ENCODE measurements around the gene ARMC8. TPM values are rescaled to one million over a fixed set of nuclear protein-coding genes. Genes with fewer than 3 reads are reported as not detected.

ARMC8 gene
- total RNA-seq, 1 experiment from 2014 or later = 63.6 TPM

GRCh38 chr3:138173769-138174420 is 13.2 kb upstream of the ARMC8 start:
- H3K27ac ChIP-seq (ENCODE audit: insufficient read length, low read depth, low read length) = no peak overlapping the region

More at GRCh38 chr3:138173769-138174420, 13.2 kb upstream of the ARMC8 start:
- Histone ChIP-seq H2BK20ac (ENCODE audit: low read depth, low read length, poor library complexity, severe bottlenecking) (no peak overlapping the region), H4K91ac (ENCODE audit: insufficient read length, low read depth, low read length) (no peak overlapping the region), H2AFZ (ENCODE audit: low read length) (no peak overlapping the region), H2BK120ac (ENCODE audit: low read depth, low read length, poor library complexity, severe bottlenecking) (no peak overlapping the region), H3K56ac (ENCODE audit: insufficient read length, low read depth, low read length) (no peak overlapping the region), H4K20me1 (ENCODE audit: control insufficient read depth, insufficient read depth, insufficient read length) (no peaks in the 10 kb centered on the region), H3K23me2 (ENCODE audit: insufficient read length, low read depth, low read length, poor library complexity, severe bottlenecking) (peaks cover 8% of the 10 kb centered on the region), H3K9ac (ENCODE audit: extremely low read depth, insufficient read length, low read length) (peak overlapping the region; percentile 91), H3T11ph (ENCODE audit: low read length) (no peak overlapping the region), H4K8ac (replicated peaks; ENCODE audit: insufficient read length, low read depth, low read length) (no peak overlapping the region), H3K23ac (ENCODE audit: insufficient read length, low read depth, low read length) (no peak overlapping the region), H4K5ac (ENCODE audit: insufficient read length, low read depth, low read length) (no peak overlapping the region), H2BK5ac (ENCODE audit: insufficient read length, low read length) (no peak overlapping the region), H3K27me3 (ENCODE audit: insufficient read depth, low read length) (no peaks in the 10 kb centered on the region), H3K4ac (ENCODE audit: low read depth, low read length) (no peak overlapping the region), H3K4me2 (ENCODE audit: insufficient read depth, insufficient read length, low read length) (peak overlapping the region; percentile 97), H3K18ac (ENCODE audit: insufficient read length, low read depth, low read length) (no peak overlapping the region), H3K79me1 (ENCODE audit: insufficient read depth, low read depth, low read length, poor library complexity, severe bottlenecking) (no peaks in the 10 kb centered on the region), H2BK15ac (ENCODE audit: low read depth, low read length) (no peak overlapping the region), H2AK5ac (ENCODE audit: insufficient read length, low read length) (no peak overlapping the region), H3K14ac (ENCODE audit: insufficient read depth, low read length) (no peak overlapping the region), H3K4me1 (ENCODE audit: insufficient read depth, low read length) (no peaks in the 10 kb centered on the region), H3K9me3 (ENCODE audit: control insufficient read depth, low read depth, low read length) (no peaks in the 10 kb centered on the region), H2BK12ac (ENCODE audit: insufficient read length, low read depth, low read length) (no peak overlapping the region), H3K79me2 (ENCODE audit: insufficient read depth, low read length) (no peaks in the 10 kb centered on the region; the same call in 1 of the 2 replicates)
- no peak for TF ChIP-seq CTCF (conservative IDR thresholded peaks at IDR 0.05)
- Mint-ChIP-seq H3K27ac (peak overlapping the region in 2 of 3 experiments; percentile 97 to 99; a peak in 1 of 7 replicates), H3K27me3 (ENCODE audit: low read depth) (peaks cover 3% of the 10 kb centered on the region), H3K4me1 (peaks cover 5 to 11% of the 10 kb centered on the region in 2 experiments), H3K9me3 (peaks cover 0 to 10% of the 10 kb centered on the region in 2 experiments; a peak in 2 of 5 replicates), H3K4me3 (peak overlapping the region; percentile 95 to 96), H3K36me3 (ENCODE audit: insufficient read depth in 1 of 3, low read depth in 3 of 3) (peaks cover 8 to 35% (median 31%) of the 10 kb centered on the region in 3 experiments; a peak in 6 of 7 replicates)
- no peak for DNase-seq
- WGBS (ENCODE audit: extremely low coverage, insufficient read length, low lambda C conversion rate) = no CpG with 5 or more reads among the region's 13 CpGs

Data from H9 (cell line).